Lower leg skin (tissue), 3 donors: Measurements from ENCODE around the gene SBNO2.

Experiments
- POLR2A ChIP-seq, 2 donors: fragments of 450-650 bp; IDR thresholded peaks; one replicate each; pipeline ENCODE4 v1.6.1; 2016 to 2017; ENCODE audit warnings: antibody characterized with exemption in 2 of 2, mild to moderate bottlenecking in 1 of 2, moderate library complexity in 1 of 2
- TF ChIP-seq, protein P1 (sequence below), 3 donors: fragments of 450-650 bp; IDR thresholded peaks; one replicate each; pipeline ENCODE4 v1.5.1; 2016; ENCODE audit warnings: antibody characterized with exemption in 3 of 3, mild to moderate bottlenecking in 3 of 3, moderate library complexity in 2 of 3

DNA sequence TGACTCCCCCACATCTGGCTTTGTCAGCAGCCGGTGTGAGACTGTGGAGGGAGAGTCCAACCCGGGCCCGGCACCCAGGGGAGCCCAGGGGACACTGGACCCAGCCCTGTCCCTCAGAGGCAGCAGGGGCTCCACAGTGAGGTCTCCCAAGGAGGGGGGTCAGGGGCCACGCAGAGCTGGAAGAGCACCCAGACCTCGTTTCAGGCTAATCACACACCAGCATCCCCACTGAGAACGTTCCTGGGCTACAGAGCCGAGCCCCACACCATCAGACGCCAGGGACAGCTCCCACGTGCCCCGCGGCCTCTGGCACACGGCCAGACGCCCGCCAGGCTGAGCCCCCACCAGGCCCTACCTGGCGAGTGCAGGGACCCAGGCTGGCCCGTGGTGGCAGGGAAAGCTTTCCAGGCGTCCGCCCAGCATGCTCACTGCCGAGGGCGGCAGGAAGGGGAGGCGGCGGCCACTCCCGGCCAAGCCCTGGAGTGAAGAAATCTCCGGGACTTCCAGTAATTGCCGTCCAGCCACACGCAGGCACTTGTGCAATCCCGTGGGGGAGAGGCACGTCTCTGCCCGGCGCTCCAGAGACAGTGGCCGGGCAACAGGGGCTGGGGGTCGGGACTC lies 19.2 kb downstream of the SBNO2 start:
- TF ChIP-seq, protein P1, sequence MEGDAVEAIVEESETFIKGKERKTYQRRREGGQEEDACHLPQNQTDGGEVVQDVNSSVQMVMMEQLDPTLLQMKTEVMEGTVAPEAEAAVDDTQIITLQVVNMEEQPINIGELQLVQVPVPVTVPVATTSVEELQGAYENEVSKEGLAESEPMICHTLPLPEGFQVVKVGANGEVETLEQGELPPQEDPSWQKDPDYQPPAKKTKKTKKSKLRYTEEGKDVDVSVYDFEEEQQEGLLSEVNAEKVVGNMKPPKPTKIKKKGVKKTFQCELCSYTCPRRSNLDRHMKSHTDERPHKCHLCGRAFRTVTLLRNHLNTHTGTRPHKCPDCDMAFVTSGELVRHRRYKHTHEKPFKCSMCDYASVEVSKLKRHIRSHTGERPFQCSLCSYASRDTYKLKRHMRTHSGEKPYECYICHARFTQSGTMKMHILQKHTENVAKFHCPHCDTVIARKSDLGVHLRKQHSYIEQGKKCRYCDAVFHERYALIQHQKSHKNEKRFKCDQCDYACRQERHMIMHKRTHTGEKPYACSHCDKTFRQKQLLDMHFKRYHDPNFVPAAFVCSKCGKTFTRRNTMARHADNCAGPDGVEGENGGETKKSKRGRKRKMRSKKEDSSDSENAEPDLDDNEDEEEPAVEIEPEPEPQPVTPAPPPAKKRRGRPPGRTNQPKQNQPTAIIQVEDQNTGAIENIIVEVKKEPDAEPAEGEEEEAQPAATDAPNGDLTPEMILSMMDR (IDR thresholded peaks at IDR 0.05), result no peak
- no peak for TF ChIP-seq POLR2A (IDR thresholded peaks at IDR 0.05)
